Measurements from ENCODE around the gene SMYD1.

Gene SMYD1

DNA sequence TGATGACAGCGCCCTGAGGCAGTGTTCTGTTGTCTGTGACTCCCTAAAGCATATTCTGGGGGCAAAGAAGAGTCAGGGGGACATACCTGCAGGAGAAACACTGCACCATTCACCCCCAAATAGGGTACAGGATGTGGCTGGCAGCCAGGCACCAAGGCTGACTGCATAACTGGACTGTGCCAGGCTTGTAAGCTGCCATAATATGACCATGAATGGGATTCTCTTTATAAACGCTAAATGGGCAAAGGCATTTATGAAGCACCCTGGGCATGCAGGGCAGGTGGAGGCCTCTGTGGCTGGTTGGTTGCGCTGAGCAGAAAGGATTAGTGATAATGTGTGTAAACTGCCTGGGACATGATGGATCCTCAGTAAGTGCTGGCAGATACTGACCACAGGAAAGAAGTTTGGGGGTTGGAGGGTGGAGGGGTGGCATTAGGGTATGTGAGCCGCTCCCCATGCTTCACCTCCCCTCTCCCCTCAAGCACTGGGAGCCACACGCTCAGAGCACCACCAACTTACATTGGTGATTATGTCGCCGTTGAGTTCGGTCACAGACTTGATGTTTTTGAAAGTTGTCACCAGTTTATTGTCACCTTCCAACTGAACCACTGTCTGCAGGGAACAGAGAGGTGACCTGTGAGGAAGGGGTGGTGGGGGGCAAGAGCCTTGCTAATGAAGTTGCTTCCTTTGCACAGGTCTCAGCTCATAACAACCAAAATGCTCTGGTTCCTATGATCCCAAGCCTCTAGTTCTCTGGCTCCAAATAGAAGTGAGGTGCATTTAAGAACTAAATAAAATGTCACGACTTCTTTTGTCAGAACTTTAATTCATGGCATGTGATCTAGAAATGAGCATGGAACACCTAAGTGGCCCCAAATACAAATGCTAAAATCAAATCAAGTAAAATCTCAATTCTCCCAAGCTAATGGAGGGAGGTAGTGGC is 56.6 kb downstream of the SMYD1 start:
- no peak for DNase-seq

GRCh38 chr2:88125344-88125923 is 57.8 kb downstream of the SMYD1 start:
- no peak for DNase-seq

- DNase-seq, result no peak
Measured at GRCh38 chr2:88125924-88126771, 58.5 kb downstream of the SMYD1 start.

DNA sequence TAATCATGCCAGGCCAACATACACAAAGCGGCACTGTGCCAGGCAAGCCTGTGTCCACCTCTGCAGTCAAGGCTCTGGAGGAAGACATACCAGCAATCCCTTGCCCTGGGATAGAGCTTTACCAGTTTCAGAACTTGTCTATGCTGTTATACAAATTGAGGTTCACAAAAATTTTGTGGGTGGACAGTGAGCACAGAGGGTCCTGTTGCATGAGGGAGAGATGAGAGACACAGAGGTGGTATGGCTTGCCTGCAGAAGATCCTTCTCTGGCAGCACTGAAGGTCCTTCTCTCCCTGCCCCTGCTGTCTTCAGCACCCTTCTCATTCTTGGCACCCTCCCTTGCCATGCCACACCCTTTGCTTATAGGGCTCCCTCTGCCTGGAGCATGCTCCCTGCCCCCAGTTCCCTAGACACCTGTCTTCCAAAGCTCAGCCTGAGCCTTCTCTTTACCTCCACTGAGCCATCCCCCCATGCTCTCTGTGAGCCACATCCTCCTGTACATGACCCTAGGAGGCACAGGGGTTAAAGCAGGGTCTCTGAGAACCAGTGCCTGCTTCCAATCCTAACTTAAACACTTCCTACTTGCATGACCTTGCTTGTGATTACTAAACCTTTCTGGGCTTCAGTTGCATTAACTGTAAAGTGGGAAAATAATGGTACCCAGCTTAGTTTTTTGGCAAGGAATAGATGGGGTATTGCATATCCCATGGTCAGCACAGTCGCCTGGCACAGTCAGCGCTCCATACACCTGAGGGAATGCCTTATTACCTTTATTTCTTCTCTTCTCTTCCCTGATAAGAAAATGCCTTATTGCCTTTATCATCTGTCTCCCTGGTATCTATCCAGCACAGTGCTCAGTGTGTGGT is 59.4 kb downstream of the SMYD1 start:
- DNase-seq, result no peak

DNA sequence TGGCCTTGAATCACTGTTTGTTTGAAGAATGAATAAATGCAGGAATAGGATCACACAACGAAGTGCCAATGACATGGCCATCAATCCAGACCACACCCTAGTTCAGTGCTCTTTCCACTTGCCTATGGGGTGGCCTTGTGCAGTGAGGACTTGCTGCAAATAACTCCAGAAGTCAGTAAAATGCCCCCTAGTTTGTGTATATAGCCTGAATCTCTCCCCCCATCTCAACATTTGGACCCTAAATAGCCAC is 59.9 kb downstream of the SMYD1 start:
- no peak for DNase-seq

GRCh38 chr2:88127888-88128653 is 60.4 kb downstream of the SMYD1 start, which contains the start of gene FABP1:
Gene FABP1 (minus strand): TSS chr2:88128062. CDS start chr2:88128017, 45 bp downstream.
- DNase-seq, result no peak

- DNase-seq, result no peak
Measured at GRCh38 chr2:88128654-88129312, 61.2 kb downstream of the SMYD1 start.

GRCh38 chr2:88129313-88129959 is 61.8 kb downstream of the SMYD1 start:
- DNase-seq, result no peak

DNA sequence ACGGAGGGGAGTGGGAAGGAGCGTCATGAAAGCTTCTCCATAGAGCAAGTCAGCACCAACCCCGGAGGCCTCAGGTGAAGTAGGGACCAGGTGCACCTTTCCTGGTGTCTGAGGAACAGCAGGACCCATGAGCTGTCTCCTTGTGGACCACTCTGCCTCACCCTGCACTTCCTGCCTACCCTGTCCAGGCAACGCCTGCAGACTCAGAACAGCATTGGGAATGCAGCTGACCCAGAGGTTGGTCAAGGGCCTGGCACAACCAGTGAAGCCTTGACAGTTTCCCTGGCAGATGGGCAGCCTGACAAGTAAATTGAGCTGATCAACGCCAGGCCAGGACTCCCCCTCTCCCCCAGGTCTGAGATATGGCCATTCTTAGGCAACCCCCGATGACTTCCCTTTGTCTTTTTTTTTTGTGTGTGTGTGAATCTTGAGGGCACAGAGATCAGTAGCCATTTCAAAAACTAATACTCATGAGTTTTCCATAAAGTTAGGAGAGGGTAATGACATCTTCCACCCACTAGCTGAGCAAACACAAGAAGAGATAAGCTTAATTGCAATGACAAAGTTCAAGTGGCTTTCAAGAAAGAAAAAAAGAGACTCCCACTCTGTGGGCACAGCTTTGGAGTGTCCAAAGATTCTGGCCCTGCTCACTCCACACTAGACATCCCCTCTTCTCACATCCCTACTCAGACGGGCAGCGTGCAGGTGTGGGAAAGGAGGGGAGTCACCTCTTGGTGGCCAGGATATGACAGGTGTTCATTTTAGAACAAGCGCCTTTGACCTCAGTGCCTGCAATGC is 63.8 kb downstream of the SMYD1 start:
- DNase-seq, result no peak

DNA sequence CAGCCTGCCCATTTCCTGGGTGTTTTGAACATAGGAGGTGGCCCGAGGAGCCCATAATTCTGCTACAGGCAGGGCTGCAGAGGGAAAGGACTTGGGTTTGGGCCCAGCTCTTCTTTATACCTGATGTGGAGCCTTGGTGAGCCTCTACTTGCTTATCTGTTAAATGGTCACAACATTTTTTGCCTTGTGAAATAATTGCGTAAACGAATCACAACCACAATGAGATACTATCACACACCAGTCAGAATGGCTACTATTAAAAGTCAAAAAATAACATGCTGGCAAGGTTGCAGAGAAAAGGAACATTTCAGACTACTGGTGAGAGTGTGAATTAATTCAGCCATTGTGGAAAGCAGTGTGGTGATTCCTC is 64.4 kb downstream of the SMYD1 start:
- no peak for DNase-seq

GRCh38 chr2:88133875-88134274 is 66.2 kb downstream of the SMYD1 start:
- DNase-seq, result no peak

DNA sequence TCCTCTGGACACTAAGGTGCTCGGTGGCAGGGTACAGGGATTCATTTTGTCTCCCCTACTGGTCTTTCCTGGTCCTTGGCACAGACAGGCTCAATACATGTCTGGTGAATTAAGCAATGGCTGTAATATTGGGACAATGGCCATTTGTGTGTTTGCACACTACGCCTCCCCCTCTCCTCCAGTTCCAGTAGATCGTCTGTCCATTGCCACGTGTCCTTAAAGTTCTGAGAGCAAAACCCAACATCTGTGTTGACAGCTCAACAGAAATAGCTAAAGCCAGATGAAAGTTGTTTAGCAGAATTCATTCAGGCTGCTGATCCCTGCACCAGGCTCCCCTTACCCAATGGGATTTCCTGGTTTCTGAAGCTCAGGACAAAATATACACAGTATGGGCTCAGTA is 69.2 kb downstream of the SMYD1 start:
- no peak for DNase-seq

- DNase-seq, result no peak
Measured at GRCh38 chr2:88137833-88138232, 70.2 kb downstream of the SMYD1 start.

GRCh38 chr2:88139203-88139702 is 71.6 kb downstream of the SMYD1 start:
- no peak for DNase-seq

DNA sequence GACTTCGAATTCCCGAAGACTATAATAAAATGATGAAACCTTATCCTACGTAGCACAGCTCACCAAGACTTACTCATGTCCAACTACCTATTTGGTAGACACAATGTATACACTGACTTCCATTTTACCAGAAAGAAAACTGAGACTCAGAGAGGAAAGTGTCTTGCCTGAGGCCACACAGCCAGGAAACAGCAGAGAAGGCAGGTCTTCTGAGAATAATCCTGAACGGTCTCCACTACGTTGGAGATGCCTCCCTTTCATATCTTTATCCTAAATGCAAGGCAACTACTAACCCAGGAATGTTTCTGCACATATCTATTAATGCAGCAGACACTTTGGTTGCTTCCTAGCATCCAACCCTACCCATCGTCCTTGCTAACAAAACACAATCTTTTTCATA is 72.2 kb downstream of the SMYD1 start:
- DNase-seq, result no peak

DNA sequence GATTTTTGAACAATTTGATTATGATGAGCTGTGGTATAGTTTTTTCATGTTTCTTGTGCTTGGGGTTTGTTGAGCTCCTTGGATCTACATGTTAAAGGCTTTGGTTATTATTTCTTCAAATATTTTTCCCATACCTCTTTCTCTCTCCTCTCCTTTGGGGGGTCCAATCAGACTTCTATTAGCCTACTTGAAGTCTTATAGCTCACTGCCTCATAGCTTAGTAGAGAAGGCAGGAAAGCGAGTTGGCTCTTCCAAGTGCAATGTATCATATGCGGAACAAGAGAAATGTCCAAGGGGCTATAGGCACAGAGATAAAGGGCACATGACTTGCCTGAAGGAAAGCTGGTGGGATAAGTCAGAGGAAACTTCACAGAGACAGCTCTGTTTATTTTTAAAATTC is 74.3 kb downstream of the SMYD1 start:
- DNase-seq, result no peak

GRCh38 chr2:88144271-88144670 is 76.6 kb downstream of the SMYD1 start:
- DNase-seq, result no peak

- no peak for DNase-seq
Measured at GRCh38 chr2:88144914-88145497, 77.4 kb downstream of the SMYD1 start.

- no peak for DNase-seq
Measured at GRCh38 chr2:88146590-88146989, 79.0 kb downstream of the SMYD1 start.

All from stimulated activated CD4-positive, alpha-beta T cell treated with anti-CD3 and anti-CD28 coated beads, Interleukin-4, amount 100 ng/mL, for 4 hours (primary cell).